GM18498 (cell line): ENCODE measurements around the gene SLC66A2.
"Not testable (repeated sequence)": the region's sequence is repeated elsewhere in the genome, so short reads cannot be mapped to it uniquely, and the experiment has no call there.

Source experiments
- ATAC-seq: cut with Tn5 transposase; IDR thresholded peaks from one replicate; pipeline ENCODE4 v1.9.1; 2021; ENCODE audit warnings: mild to moderate bottlenecking, moderate library complexity; ENCODE audit not compliant: unreplicated experiment

The SLC66A2 gene

GRCh38 chr18:79869591-79870300 is 81.7 kb downstream of the SLC66A2 start:
- no peak for ATAC-seq

GRCh38 chr18:79868811-79869541 is 82.5 kb downstream of the SLC66A2 start:
- no peak for ATAC-seq

- no peak for ATAC-seq
Observed at GRCh38 chr18:79868168-79868784, 83.2 kb downstream of the SLC66A2 start.

GRCh38 chr18:79867666-79868065 is 83.8 kb downstream of the SLC66A2 start:
- ATAC-seq, result no peak

GRCh38 chr18:79866889-79867574 is 84.4 kb downstream of the SLC66A2 start:
- no peak for ATAC-seq

- ATAC-seq, result not testable (repeated sequence)
Observed at GRCh38 chr18:79865951-79866350, 85.5 kb downstream of the SLC66A2 start.

- ATAC-seq, result not testable (repeated sequence)
Observed at GRCh38 chr18:79864955-79865354, 86.5 kb downstream of the SLC66A2 start.

GRCh38 chr18:79864006-79864725 is 87.3 kb downstream of the SLC66A2 start:
- no peak for ATAC-seq

- ATAC-seq, result no peak
Observed at GRCh38 chr18:79863161-79864005, 88.1 kb downstream of the SLC66A2 start.

GRCh38 chr18:79862562-79862961 is 88.9 kb downstream of the SLC66A2 start:
- no peak for ATAC-seq

- no peak for ATAC-seq
Observed at GRCh38 chr18:79861687-79862086, 89.8 kb downstream of the SLC66A2 start.

GRCh38 chr18:79859314-79859713 is 92.1 kb downstream of the SLC66A2 start:
- ATAC-seq, result no peak

GRCh38 chr18:79857082-79857671 is 94.3 kb downstream of the SLC66A2 start:
- ATAC-seq, result no peak

GRCh38 chr18:79856119-79857007 is 95.1 kb downstream of the SLC66A2 start:
- peak; percentile 50 for ATAC-seq

GRCh38 chr18:79855147-79855933 is 96.1 kb downstream of the SLC66A2 start:
- ATAC-seq, result peak; percentile 71

GRCh38 chr18:79853993-79854364 is 97.5 kb downstream of the SLC66A2 start:
- ATAC-seq, result no peak

GRCh38 chr18:79853303-79853992 is 98.0 kb downstream of the SLC66A2 start:
- no peak for ATAC-seq
